Uterus (tissue), 4 donors: Measurements from ENCODE around the gene ARHGEF10L. TPM values are rescaled to one million over a fixed set of nuclear protein-coding genes. Genes with fewer than 3 reads are reported as not detected.

Source experiments
- DNase-seq, 2 donors: peaks; one replicate each; pipeline ENCODE4 v3.0.0-alpha.2; 2019 to 2020
- H3K27ac ChIP-seq, 2 donors: fragments of 200-600 bp; sonication (generic); 1 replicate in 1 of 2; 2 replicates in 1 of 2; pipeline ENCODE4 v1.5.1; 2016 to 2018
- H3K27me3 ChIP-seq, 2 donors: fragments of 200-600 bp; sonication (generic); one replicate each; pipeline ENCODE4 v1.5.1; 2018 to 2019; ENCODE audit warnings: control low read depth in 1 of 2
- H3K36me3 ChIP-seq, 2 donors: fragments of 200-600 bp; sonication (generic); one replicate each; pipeline ENCODE4 v1.5.1; 2019; ENCODE audit warnings: control low read depth in 1 of 2
- H3K4me1 ChIP-seq, 2 donors: fragments of 200-600 bp; sonication (generic); one replicate each; pipeline ENCODE4 v1.5.1; 2018 to 2019; ENCODE audit warnings: control low read depth in 1 of 2
- H3K4me3 ChIP-seq, 2 donors: fragments of 200-600 bp; sonication (generic); 1 replicate in 1 of 2; 2 replicates in 1 of 2; pipeline ENCODE4 v1.5.1; 2018 to 2019; ENCODE audit warnings: mild to moderate bottlenecking in 1 of 2
- H3K9me3 ChIP-seq, 2 donors: fragments of 200-600 bp; sonication (generic); one replicate each; pipeline ENCODE4 v1.5.1; 2019; ENCODE audit warnings: control low read depth in 1 of 2
- CTCF ChIP-seq, 4 experiments: fragments of 200-600 bp in 2 of 4; fragments of 450-650 bp in 2 of 4; sonication (generic) in 2 of 4; IDR thresholded peaks; one replicate each; pipeline ENCODE4 v1.5.1; 2016 to 2019; ENCODE audit warnings: antibody characterized with exemption in 4 of 4, mild to moderate bottlenecking in 2 of 4, moderate library complexity in 1 of 4
- POLR2A ChIP-seq, 2 donors: fragments of 450-650 bp; IDR thresholded peaks; one replicate each; pipeline ENCODE4 v1.6.1; 2016; ENCODE audit warnings: antibody characterized with exemption in 2 of 2, mild to moderate bottlenecking in 1 of 2, moderate library complexity in 1 of 2
- intact Hi-C: fragments of 100-400 bp; cut with DNase I; formaldehyde crosslinking; loops from one replicate; pipeline ENCODE4 v1.15.1; 2023; ENCODE audit warnings: low total_unique reads
- total RNA-seq, 4 donors: library from RNA; depleted of rRNA in 3 of 4; stranded (reverse); fragments of >200 nt in 3 of 4; gene quantifications; one replicate each; pipeline versions ENCODE4 v1.1.0 to v1.2.4, GENCODE V29; 2014 to 2023
- donor health status: DM: yes; HTN: yes; CAD: no.

Gene ARHGEF10L
- total RNA-seq, 4 donors from 2014 or later = 5.6 to 61.9 (median 19.1) TPM

- intact Hi-C loops = no loop called here
- DNase-seq = no peak
- Histone ChIP-seq H3K27ac (no peak overlapping the region), H3K27me3 (no peaks in the 10 kb centered on the region), H3K4me1 (no peaks in the 10 kb centered on the region), H3K9me3 (no peaks in the 10 kb centered on the region), H3K36me3 (no peaks in the 10 kb centered on the region), H3K4me3 (no peak overlapping the region)
- TF ChIP-seq CTCF (IDR thresholded peaks at IDR 0.05) (no peak), POLR2A (IDR thresholded peaks at IDR 0.05) (no peak)
These were observed 110.0 kb downstream of the ARHGEF10L start for GRCh38 chr1:17649371-17650106.

GRCh38 chr1:17653276-17653675 lies 113.8 kb downstream of the ARHGEF10L start:
- intact Hi-C loops = no loop called here
- H3K27ac ChIP-seq = no peak overlapping the region
- H3K36me3 ChIP-seq = no peaks in the 10 kb centered on the region
- TF ChIP-seq POLR2A (IDR thresholded peaks at IDR 0.05) (no peak), CTCF (IDR thresholded peaks at IDR 0.05) (no peak)
- H3K4me3 ChIP-seq = no peak overlapping the region
- no peaks in the 10 kb centered on the region for H3K27me3 ChIP-seq
- no peaks in the 10 kb centered on the region for H3K4me1 ChIP-seq
- no peaks in the 10 kb centered on the region for H3K9me3 ChIP-seq
- no peak for DNase-seq

GRCh38 chr1:17653728-17654351 lies 114.3 kb downstream of the ARHGEF10L start:
- TF ChIP-seq POLR2A (IDR thresholded peaks at IDR 0.05) = no peak
- peak; percentile 15 to 52 (median 40) for TF ChIP-seq CTCF (IDR thresholded peaks at IDR 0.05)
- no peaks in the 10 kb centered on the region for H3K9me3 ChIP-seq
- no peaks in the 10 kb centered on the region for H3K4me1 ChIP-seq
- no peaks in the 10 kb centered on the region for H3K36me3 ChIP-seq
- no peaks in the 10 kb centered on the region for H3K27me3 ChIP-seq
- DNase-seq = peak in 1 of 2 donors; percentile 39
- H3K4me3 ChIP-seq = no peak overlapping the region
- no peak overlapping the region for H3K27ac ChIP-seq
- intact Hi-C loops = no loop called here

GRCh38 chr1:17654519-17654918 lies 115.0 kb downstream of the ARHGEF10L start:
- H3K27ac ChIP-seq = no peak overlapping the region

More at GRCh38 chr1:17654519-17654918, 115.0 kb downstream of the ARHGEF10L start:
- H3K27me3 ChIP-seq = no peaks in the 10 kb centered on the region
- no peak overlapping the region for H3K4me3 ChIP-seq
- intact Hi-C loops = no loop called here
- H3K4me1 ChIP-seq = no peaks in the 10 kb centered on the region
- H3K36me3 ChIP-seq = no peaks in the 10 kb centered on the region
- no peaks in the 10 kb centered on the region for H3K9me3 ChIP-seq
- DNase-seq = no peak
- TF ChIP-seq POLR2A (IDR thresholded peaks at IDR 0.05) (no peak), CTCF (IDR thresholded peaks at IDR 0.05) (no peak)
